Measurements from ENCODE around the gene BORCS5. TPM values are rescaled to one million over a fixed set of nuclear protein-coding genes. Genes with fewer than 3 reads are reported as not detected.
"Not testable (repeated sequence)": the region's sequence is repeated elsewhere in the genome, so short reads cannot be mapped to it uniquely, and the experiment has no call there.

The BORCS5 gene
- total and polyA plus RNA-seq, 5 donors = 6.3 to 10.9 (median 10.0) TPM

DNA sequence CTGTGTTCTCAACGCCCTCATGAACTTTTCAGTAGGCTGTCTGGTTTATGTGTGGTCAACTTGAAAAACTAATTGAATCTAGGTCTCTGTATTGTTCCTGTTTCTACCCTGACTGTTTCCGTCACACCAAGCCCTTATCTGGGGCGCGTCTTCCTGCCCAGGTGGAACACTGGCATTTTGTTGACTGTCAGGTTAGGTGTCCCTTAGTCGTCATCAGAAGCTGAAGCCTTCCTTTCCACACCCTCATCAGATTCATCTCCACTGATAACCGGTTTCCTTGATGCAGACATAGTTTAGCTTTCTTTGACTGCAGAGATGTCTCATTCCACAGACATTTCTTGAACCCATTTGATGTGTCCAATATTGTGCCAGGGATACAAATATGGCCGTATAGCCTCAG is 109.3 kb downstream of the BORCS5 start:
- H3K4me1 ChIP-seq (ENCODE audit: control insufficient read depth, insufficient read depth, low read length) = no peaks in the 10 kb centered on the region
- intact Hi-C loops (cut with DNase I) = no loop called here
- no peak overlapping the region for H3K27ac ChIP-seq (ENCODE audit: low read length)
- H3K9me3 ChIP-seq (ENCODE audit: control insufficient read depth, low read length) = no peaks in the 10 kb centered on the region
- H3K4me3 ChIP-seq (ENCODE audit: low read length) = no peak overlapping the region
- ATAC-seq (no peak), DNase-seq (no peak)
- 70% methylated on average over 7 of the region's 7 CpGs for WGBS
- H3K27me3 ChIP-seq (ENCODE audit: control insufficient read depth, insufficient read depth) = no peaks in the 10 kb centered on the region

DNA sequence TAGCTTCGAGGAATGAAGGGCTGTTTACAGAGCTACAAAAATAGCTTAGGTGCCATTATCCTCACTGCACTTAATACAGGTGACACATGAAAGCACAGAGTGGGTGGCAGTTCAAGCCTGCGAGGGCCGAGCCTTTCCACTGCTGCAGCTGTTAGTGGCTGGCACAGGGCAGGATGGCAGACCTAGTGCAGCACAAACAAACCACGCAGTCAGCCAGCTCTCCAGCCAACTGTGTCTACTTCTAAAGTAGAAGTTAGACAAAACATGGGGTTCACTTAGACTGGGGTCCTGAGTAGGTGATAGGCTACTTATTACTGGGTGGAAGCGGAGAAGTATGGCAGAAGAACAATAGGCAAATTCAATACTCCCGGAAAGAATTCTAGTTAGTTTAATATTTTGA is 110.4 kb downstream of the BORCS5 start:
- Histone ChIP-seq H3K9me3 (ENCODE audit: control insufficient read depth, low read length) (no peaks in the 10 kb centered on the region), H3K27me3 (ENCODE audit: control insufficient read depth, insufficient read depth) (no peaks in the 10 kb centered on the region), H3K4me3 (ENCODE audit: low read length) (no peak overlapping the region), H3K4me1 (ENCODE audit: control insufficient read depth, insufficient read depth, low read length) (no peaks in the 10 kb centered on the region), H3K27ac (ENCODE audit: low read length) (no peak overlapping the region)
- DNase-seq (no peak), ATAC-seq (no peak)
- intact Hi-C loops (cut with DNase I) = no loop called here
- 90% methylated on average over 6 of the region's 6 CpGs for WGBS

- no peaks in the 10 kb centered on the region for H3K9me3 ChIP-seq (ENCODE audit: control insufficient read depth, low read length)
- DNase-seq = no peak
- no peaks in the 10 kb centered on the region for H3K4me1 ChIP-seq (ENCODE audit: control insufficient read depth, insufficient read depth, low read length)
- 83% methylated on average over 14 of the region's 14 CpGs for WGBS
- intact Hi-C loops (cut with DNase I) = no loop called here
- no peak overlapping the region for H3K27ac ChIP-seq (ENCODE audit: low read length)
- H3K27me3 ChIP-seq (ENCODE audit: control insufficient read depth, insufficient read depth) = no peaks in the 10 kb centered on the region
- peak in 1 of 2 donors; percentile 31 for ATAC-seq
- no peak overlapping the region for H3K4me3 ChIP-seq (ENCODE audit: low read length)
These were observed 110.9 kb downstream of the BORCS5 start for GRCh38 chr12:12467688-12468261.

DNA sequence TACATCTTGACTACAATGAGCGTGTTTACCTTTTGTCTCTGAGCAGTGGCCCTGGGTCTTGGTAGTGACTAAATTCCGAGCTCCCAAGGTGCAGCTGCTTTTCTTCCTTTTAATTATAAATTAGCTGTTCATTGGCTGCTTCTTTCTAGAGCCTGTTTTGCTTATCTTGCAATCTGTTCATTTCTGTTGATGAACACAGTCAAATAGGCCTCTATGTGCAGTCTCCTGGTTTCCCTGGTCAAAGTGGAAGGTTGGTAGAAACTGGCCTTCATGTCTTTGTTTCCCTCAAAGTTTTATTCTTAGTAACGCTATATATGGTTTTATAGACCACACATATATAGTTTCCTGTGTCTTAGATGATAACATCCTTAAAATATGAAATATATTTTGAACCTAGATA is 111.7 kb downstream of the BORCS5 start:
- ATAC-seq (no peak), DNase-seq (no peak)
- Histone ChIP-seq H3K27ac (ENCODE audit: low read length) (no peak overlapping the region), H3K4me3 (ENCODE audit: low read length) (no peak overlapping the region), H3K27me3 (ENCODE audit: control insufficient read depth, insufficient read depth) (no peaks in the 10 kb centered on the region), H3K4me1 (ENCODE audit: control insufficient read depth, insufficient read depth, low read length) (no peaks in the 10 kb centered on the region), H3K9me3 (ENCODE audit: control insufficient read depth, low read length) (no peaks in the 10 kb centered on the region)
- intact Hi-C loops (cut with DNase I) = no loop called here
- WGBS = 94% methylated on average over 3 of the region's 3 CpGs

- ATAC-seq (no peak), DNase-seq (no peak)
- no peaks in the 10 kb centered on the region for H3K9me3 ChIP-seq (ENCODE audit: control insufficient read depth, low read length)
- H3K27ac ChIP-seq (ENCODE audit: low read length) = no peak overlapping the region
- no peaks in the 10 kb centered on the region for H3K27me3 ChIP-seq (ENCODE audit: control insufficient read depth, insufficient read depth)
- H3K4me3 ChIP-seq (ENCODE audit: low read length) = no peak overlapping the region
- H3K4me1 ChIP-seq (ENCODE audit: control insufficient read depth, insufficient read depth, low read length) = no peaks in the 10 kb centered on the region
- 91% methylated on average over 7 of the region's 7 CpGs for WGBS
- intact Hi-C loops (cut with DNase I) = no loop called here
These were observed 112.5 kb downstream of the BORCS5 start for GRCh38 chr12:12469386-12469785.

DNA sequence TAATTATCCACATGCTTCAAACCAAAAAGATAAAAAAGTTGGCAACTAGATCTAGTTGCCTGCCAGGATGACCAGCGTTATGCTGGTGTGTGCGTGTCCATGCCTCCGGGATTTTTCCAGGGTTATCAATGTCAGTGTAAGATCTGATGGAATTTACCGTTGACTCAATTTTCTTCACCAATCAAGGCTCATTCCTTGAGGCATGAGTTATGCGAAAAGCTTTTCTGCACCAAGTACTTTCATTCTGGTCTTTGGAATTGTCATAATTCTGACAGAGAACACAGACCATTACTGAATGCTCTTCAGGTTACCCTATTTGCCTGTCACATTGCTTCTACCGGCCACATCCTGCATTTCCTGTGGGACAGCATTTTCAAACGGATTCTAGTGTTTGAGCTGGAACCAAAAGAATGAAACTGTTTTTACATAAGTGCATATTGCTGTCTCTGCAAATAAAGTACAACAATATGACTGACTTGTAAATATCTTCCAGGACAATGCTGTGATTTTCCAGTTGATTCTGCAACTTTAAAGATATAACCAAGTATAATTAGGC is 114.0 kb downstream of the BORCS5 start:
- no peaks in the 10 kb centered on the region for H3K9me3 ChIP-seq (ENCODE audit: control insufficient read depth, low read length)
- no peak overlapping the region for H3K27ac ChIP-seq (ENCODE audit: low read length)
- H3K4me3 ChIP-seq (ENCODE audit: low read length) = no peak overlapping the region
- WGBS = 80% methylated on average over 7 of the region's 7 CpGs
- H3K4me1 ChIP-seq (ENCODE audit: control insufficient read depth, insufficient read depth, low read length) = no peaks in the 10 kb centered on the region
- DNase-seq (no peak), ATAC-seq (no peak)
- no peaks in the 10 kb centered on the region for H3K27me3 ChIP-seq (ENCODE audit: control insufficient read depth, insufficient read depth)
- intact Hi-C loops (cut with DNase I) = no loop called here

DNA sequence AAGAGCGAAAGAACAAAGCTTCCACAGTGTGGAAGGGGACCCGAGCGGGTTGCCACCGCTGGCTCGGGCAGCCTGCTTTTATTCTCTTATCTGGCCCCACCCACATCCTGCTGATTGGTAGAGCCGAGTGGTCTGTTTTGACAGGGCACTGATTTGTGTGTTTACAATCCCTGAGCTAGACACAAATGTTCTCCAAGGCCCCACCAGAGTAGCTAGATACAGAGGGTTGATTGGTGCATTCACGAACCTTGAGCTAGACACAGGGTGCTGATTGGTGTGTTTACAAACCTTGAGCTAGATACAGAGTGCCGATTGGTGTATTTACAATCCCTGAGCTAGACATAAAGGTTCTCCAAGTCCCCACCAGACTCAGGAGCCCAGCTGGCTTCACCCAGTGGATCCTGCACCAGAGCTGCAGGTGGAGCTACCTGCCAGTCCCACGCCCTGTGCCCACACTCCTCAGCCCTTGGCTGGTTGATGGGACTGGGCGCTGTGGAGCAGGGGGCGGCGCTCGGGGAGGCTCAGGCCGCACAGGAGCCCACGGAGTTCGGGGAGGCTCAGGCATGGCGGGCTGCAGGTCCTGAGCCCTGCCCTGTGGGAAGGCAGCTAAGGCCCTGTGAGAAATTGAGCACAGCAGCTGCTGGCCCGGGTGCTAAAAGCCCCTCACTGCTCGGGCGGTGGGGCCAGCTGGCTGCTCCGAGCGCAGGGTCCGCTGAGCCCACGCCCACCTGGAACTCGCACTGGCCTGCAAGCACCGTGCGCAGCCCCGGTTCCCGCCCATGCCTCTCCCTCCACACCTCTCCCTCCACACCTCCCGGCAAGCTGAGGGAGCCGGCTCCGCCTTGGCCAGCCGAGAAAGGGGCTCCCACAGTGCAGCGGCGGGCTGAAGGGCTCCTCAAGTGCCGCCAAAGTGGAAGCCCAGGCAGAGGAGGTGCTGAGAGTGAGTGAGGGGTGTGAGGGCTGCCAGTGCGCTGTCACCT is 115.4 kb downstream of the BORCS5 start:
- DNase-seq; H3K27ac ChIP-seq (ENCODE audit: low read length); H3K9me3 ChIP-seq (ENCODE audit: control insufficient read depth, low read length); H3K27me3 ChIP-seq (ENCODE audit: control insufficient read depth, insufficient read depth); H3K4me1 ChIP-seq (ENCODE audit: control insufficient read depth, insufficient read depth, low read length); H3K4me3 ChIP-seq (ENCODE audit: low read length); intact Hi-C loops (cut with DNase I); ATAC-seq: not testable (repeated sequence)
- WGBS = 90% methylated on average over 35 of the region's 37 CpGs

- Histone ChIP-seq H3K4me1 (ENCODE audit: control insufficient read depth, insufficient read depth, low read length) (no peaks in the 10 kb centered on the region), H3K27ac (ENCODE audit: low read length) (no peak overlapping the region), H3K9me3 (ENCODE audit: control insufficient read depth, low read length) (no peaks in the 10 kb centered on the region), H3K27me3 (ENCODE audit: control insufficient read depth, insufficient read depth) (no peaks in the 10 kb centered on the region), H3K4me3 (ENCODE audit: low read length) (no peak overlapping the region)
- WGBS = 94% methylated on average over 4 of the region's 4 CpGs
- no peak for ATAC-seq
- intact Hi-C loops (cut with DNase I) = no loop called here
- DNase-seq = no peak
These were observed 116.3 kb downstream of the BORCS5 start for GRCh38 chr12:12473223-12473622.

DNA sequence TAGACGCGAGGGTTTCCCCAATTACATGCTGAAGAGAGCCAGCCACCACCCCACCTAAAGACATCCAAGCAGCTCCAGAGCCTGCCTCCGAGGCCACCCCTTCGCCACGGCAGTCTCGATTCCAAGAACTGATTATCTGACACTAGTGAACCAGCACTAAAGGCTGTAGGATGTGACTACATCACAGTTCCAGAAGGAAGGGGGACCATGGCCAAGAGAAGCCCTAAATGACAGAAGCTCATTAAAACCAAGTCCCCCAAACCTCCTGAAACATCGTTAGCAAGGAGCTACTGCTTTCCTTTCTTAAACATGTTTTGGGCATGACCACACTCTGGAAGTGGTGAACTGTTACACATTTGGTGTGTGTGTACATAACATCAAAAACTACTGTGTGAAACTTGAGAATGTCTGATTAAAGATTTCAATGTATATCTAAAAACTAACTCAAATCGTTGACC is 117.6 kb downstream of the BORCS5 start:
- no peak for DNase-seq
- H3K9me3 ChIP-seq (ENCODE audit: control insufficient read depth, low read length) = no peaks in the 10 kb centered on the region
- no peaks in the 10 kb centered on the region for H3K4me1 ChIP-seq (ENCODE audit: control insufficient read depth, insufficient read depth, low read length)
- 70% methylated on average over 8 of the region's 8 CpGs for WGBS
- no peaks in the 10 kb centered on the region for H3K27me3 ChIP-seq (ENCODE audit: control insufficient read depth, insufficient read depth)
- H3K27ac ChIP-seq (ENCODE audit: low read length) = no peak overlapping the region
- intact Hi-C loops (cut with DNase I) = no loop called here
- no peak for ATAC-seq
- H3K4me3 ChIP-seq (ENCODE audit: low read length) = no peak overlapping the region

GRCh38 chr12:12474931-12475795 is 118.3 kb downstream of the BORCS5 start:
- ATAC-seq (peak; percentile 32 to 91), DNase-seq (no peak)
- WGBS = 73% methylated on average over 15 of the region's 15 CpGs
- no peaks in the 10 kb centered on the region for H3K27me3 ChIP-seq (ENCODE audit: control insufficient read depth, insufficient read depth)
- H3K4me1 ChIP-seq (ENCODE audit: control insufficient read depth, insufficient read depth, low read length) = no peaks in the 10 kb centered on the region
- H3K9me3 ChIP-seq (ENCODE audit: control insufficient read depth, low read length) = no peaks in the 10 kb centered on the region
- intact Hi-C loops (cut with DNase I) = no loop called here
- no peak overlapping the region for H3K27ac ChIP-seq (ENCODE audit: low read length)
- H3K4me3 ChIP-seq (ENCODE audit: low read length) = no peak overlapping the region

Data from right cardiac atrium (tissue), 5 donors.